Measurements from ENCODE around the gene HJURP.
A peak's percentile ranks its signal among the peaks of the same experiment; 100 is the strongest.
"Not testable (repeated sequence)": the region's sequence is repeated elsewhere in the genome, so short reads cannot be mapped to it uniquely, and the experiment has no call there.

Gene HJURP

GRCh38 chr2:233854241-233854981 is at the start of gene HJURP:
HJURP (minus strand) TSS chr2:233854535; CDS start chr2:233854500, 35 bp downstream.
- peak; percentile 96 for DNase-seq

GRCh38 chr2:233901884-233902283 is 47.5 kb upstream of the HJURP start:
- no peak for DNase-seq

- DNase-seq = no peak
Observed at GRCh38 chr2:233901367-233901766, 47.0 kb upstream of the HJURP start.

- DNase-seq = not testable (repeated sequence)
Observed at GRCh38 chr2:233896253-233896652, 41.9 kb upstream of the HJURP start.

- DNase-seq = no peak
Observed at GRCh38 chr2:233892793-233893192, 38.5 kb upstream of the HJURP start.

- DNase-seq = no peak
Observed at GRCh38 chr2:233882353-233882752, 28.0 kb upstream of the HJURP start.

GRCh38 chr2:233872125-233872524 is 17.8 kb upstream of the HJURP start:
- DNase-seq = not testable (repeated sequence)

- no peak for DNase-seq
Observed at GRCh38 chr2:233871432-233871831, 17.1 kb upstream of the HJURP start.

GRCh38 chr2:233867993-233868532 is 13.7 kb upstream of the HJURP start, which contains the start of gene MSL3B:
MSL3B (minus strand) TSS chr2:233868386.
- DNase-seq = peak; percentile 66

GRCh38 chr2:233866479-233866878 is 12.1 kb upstream of the HJURP start:
- DNase-seq = no peak

- DNase-seq = no peak
Observed at GRCh38 chr2:233865838-233866237, 11.5 kb upstream of the HJURP start.

- no peak for DNase-seq
Observed at GRCh38 chr2:233862261-233862768, 8.0 kb upstream of the HJURP start.

- no peak for DNase-seq
Observed at GRCh38 chr2:233858331-233858730, 4.0 kb upstream of the HJURP start.

- DNase-seq = no peak
Observed at GRCh38 chr2:233857511-233858141, 3.3 kb upstream of the HJURP start.

- no peak for DNase-seq
Observed at GRCh38 chr2:233856184-233856583, 1.8 kb upstream of the HJURP start.

GRCh38 chr2:233855345-233855744 is 1.0 kb upstream of the HJURP start:
- no peak for DNase-seq

GRCh38 chr2:233853883-233854240 is 473 bp downstream of the HJURP start:
- DNase-seq = no peak

- no peak for DNase-seq
Observed at GRCh38 chr2:233853353-233853752, 982 bp downstream of the HJURP start.

- no peak for DNase-seq
Observed at GRCh38 chr2:233852056-233852455, 2.3 kb downstream of the HJURP start.

- DNase-seq = no peak
Observed at GRCh38 chr2:233851169-233851568, 3.2 kb downstream of the HJURP start.

- DNase-seq = no peak
Observed at GRCh38 chr2:233850745-233851144, 3.6 kb downstream of the HJURP start.

GRCh38 chr2:233849607-233850271 is 4.6 kb downstream of the HJURP start:
- DNase-seq = no peak

GRCh38 chr2:233848276-233848675 is 6.1 kb downstream of the HJURP start:
- no peak for DNase-seq
